GM19099 (cell line): ENCODE measurements around the gene CCNL2.

Source experiments
- POLR2A ChIP-seq: IDR thresholded peaks from 3 replicates; pipeline ENCODE4 v1.6.1; 2011; ENCODE audit warnings: low read depth; ENCODE audit not compliant: insufficient read length; ENCODE audit errors: extremely low read depth

The CCNL2 gene

GRCh38 chr1:1406821-1407635 lies 7.9 kb upstream of the CCNL2 start, which contains the start of gene MRPL20:
Gene MRPL20, minus strand, starts transcription at chr1:1407293. Its CDS starts 76 bp downstream, at chr1:1407217.
- peak; percentile 94 for TF ChIP-seq POLR2A

GRCh38 chr1:1406101-1406820 lies 7.1 kb upstream of the CCNL2 start:
- TF ChIP-seq POLR2A, result no peak

DNA sequence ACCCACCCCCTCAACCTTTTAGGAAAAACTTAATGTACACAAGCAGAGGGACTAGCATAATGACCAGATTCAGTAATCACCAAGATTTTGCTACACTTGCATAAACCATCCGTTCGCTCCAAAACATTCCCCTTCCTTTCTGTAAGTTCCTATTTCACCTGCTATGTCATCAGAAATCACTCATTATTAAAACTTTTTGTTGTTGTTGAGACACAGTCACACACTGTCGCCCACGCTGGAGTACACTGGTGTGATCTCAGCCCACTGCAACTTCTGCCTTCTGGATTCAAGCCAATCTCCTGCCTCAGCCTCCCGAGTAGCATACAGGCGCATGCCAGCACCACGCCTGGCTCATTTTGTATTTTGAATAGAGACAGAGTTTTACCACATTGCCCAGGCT lies 4.5 kb upstream of the CCNL2 start:
- peak; percentile 29 for TF ChIP-seq POLR2A

GRCh38 chr1:1402072-1402900 lies 3.2 kb upstream of the CCNL2 start:
- TF ChIP-seq POLR2A, result peak; percentile 9

- peak; percentile 8 for TF ChIP-seq POLR2A
These were observed 2.4 kb upstream of the CCNL2 start for GRCh38 chr1:1401457-1402010.

GRCh38 chr1:1400576-1401456 lies 1.7 kb upstream of the CCNL2 start:
- no peak for TF ChIP-seq POLR2A

- TF ChIP-seq POLR2A, result no peak
These were observed 889 bp upstream of the CCNL2 start for GRCh38 chr1:1399872-1400575.

- no peak for TF ChIP-seq POLR2A
These were observed 403 bp downstream of the CCNL2 start for GRCh38 chr1:1398677-1399186.

DNA sequence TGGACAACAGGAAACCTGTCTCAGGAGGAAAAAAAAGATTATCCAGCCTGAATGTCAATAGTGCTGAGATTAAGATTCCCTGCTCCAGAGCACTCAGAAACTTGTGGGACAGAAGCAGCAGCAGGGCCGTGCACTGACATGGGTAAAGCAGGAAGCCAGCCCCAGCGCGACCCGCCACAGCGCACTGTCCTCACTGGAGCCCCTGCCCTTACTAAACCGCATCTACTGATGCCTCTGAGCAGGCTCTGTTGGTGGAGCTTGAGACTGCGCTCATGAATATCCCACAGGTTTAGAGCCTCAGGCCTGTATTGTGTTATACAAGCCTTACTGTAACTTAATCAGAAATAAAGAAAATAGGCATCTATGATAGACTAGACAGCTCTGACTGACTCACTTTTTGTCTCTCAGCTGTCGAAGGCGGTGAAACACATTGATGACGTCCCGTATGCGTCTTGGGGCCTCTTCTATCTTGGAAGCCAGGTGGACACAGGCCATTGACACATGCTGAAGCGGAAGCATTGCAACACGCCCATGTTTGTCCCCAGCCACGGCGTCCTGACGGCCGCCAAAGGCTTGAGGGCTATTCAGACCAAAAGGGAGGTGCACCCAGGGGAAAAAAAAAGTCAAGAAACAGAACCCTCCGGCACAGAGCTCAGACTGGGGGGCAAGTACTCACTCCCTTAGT lies 1.2 kb downstream of the CCNL2 start:
- no peak for TF ChIP-seq POLR2A

DNA sequence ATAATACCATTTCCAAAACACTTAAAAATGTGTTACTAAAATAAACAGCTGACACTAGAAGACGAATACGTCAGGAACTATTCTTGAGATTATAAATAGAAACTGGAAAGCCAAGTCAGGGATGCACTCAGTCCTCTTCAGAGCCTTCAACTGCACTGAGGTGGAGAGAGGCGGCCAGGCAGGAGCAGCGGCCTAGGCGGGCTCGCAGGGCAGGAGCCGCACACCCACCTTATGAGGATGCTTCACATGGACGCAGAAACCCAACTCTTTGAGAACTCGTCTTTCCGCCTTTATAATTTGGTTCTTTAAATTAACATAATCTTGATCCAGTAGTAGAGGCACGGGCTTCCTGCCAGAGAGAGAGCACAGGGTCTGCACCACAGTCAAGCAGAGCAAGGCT lies 4.0 kb downstream of the CCNL2 start:
- TF ChIP-seq POLR2A, result no peak

DNA sequence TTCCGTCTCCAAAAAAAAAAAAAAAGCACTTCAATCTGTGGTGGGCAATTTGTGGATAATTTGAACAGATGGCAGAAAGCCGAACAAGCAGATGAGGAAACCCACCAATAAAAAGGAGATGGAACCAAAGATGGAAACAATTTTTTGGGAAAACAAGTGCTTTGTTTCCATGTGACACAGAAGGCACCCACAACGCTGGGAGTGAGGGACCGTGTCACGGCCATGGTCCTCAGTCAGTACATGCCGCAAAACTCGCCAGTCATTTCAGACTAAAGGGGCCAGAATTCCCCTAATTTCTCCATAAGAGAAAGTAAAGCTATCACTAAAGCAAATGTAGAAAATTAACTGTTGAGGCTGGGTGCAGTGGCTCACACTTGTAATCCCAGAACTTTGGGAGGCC lies 5.0 kb downstream of the CCNL2 start:
- TF ChIP-seq POLR2A, result no peak

DNA sequence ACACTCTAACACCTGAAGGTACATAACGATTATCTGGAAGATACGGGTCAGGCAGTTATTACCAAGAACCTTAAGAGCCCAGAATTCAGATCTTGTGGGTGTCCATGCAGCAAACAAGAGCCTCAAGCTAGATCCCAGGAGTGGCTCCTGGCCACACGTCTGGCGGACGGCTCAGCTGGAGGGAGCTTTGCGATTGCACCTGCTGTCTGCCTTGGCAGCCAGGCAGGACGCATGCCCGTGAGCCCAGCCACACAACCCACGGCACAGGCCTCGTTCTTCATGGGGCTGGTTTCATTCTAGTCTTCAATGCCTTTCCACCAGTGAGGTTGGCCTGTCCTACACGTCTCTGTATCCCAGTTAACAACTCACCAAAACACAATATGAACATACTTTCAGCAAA lies 5.7 kb downstream of the CCNL2 start:
- TF ChIP-seq POLR2A, result no peak

DNA sequence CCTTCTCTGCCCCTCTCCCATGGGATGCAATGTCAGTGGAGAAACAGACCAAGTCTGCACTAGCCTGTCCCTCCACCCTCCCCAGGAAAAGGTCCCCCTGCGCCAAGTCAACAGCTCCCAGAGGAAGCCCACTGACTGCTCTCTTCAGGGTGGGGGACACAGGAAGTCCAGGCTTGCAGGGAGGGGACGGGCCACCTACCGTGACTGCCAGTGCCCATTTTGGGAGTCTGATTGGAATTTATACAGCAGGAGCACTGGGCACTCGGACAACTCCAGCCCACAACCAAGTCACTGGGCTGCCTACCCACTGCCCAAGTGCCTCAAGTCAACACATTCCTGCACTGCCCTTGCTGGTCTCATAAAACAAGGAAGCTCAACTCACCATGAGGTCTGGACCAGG lies 6.1 kb downstream of the CCNL2 start:
- TF ChIP-seq POLR2A, result no peak
